OCI-LY3 (cell line): ENCODE results near the gene TDRD7.

Source experiments
- H2AFZ ChIP-seq: fragments of 200-600, 300-600 bp; shearing (Covaris generic); 2 replicates; pipeline ENCODE4 v1.6.0; 2014; ENCODE audit warnings: antibody characterized with exemption, low read depth, low read length
- H3K27ac ChIP-seq: fragments of 200-600, 300-600 bp; sonication (generic); 2 replicates; pipeline ENCODE4 v1.5.1; 2014; ENCODE audit warnings: mild to moderate bottlenecking, low read length, moderate library complexity, mixed read lengths
- H3K27me3 ChIP-seq: fragments of 200-600, 300-600 bp; sonication (generic); 2 replicates; pipeline ENCODE4 v1.6.1; 2014; ENCODE audit warnings: low read depth, low read length, mixed read lengths
- H3K36me3 ChIP-seq: fragments of 200-600, 300-600 bp; sonication (generic); replicated peaks from 2 replicates; pipeline ENCODE3; 2014; ENCODE audit warnings: low read depth, low read length, mixed read lengths
- H3K4me1 ChIP-seq: fragments of 300-600, 200-600 bp; sonication (generic); 2 replicates; pipeline ENCODE4 v1.6.1; 2014; ENCODE audit warnings: low read length, mixed read lengths
- H3K4me2 ChIP-seq: fragments of 200-600, 300-600 bp; sonication (generic); 2 replicates; pipeline ENCODE4 v1.6.1; 2014; ENCODE audit warnings: low read length, mixed read lengths
- H3K4me3 ChIP-seq: fragments of 300-600, 200-600 bp; sonication (generic); 2 replicates; pipeline ENCODE4 v1.5.1; 2014; ENCODE audit warnings: antibody characterized with exemption, mild to moderate bottlenecking, low read length, moderate library complexity
- H3K79me2 ChIP-seq: fragments of 300-600, 200-600 bp; shearing (Covaris generic); 2 replicates; pipeline ENCODE4 v1.6.1; 2014; ENCODE audit warnings: mild to moderate bottlenecking, low read length, mixed read lengths
- H3K9ac ChIP-seq: fragments of 300-600, 200-600 bp; shearing (Covaris generic); 2 replicates; pipeline ENCODE4 v1.6.0; 2014; ENCODE audit warnings: mild to moderate bottlenecking, low read length, moderate library complexity
- H3K9me3 ChIP-seq: fragments of 200-600, 300-600 bp; shearing (Covaris generic); 2 replicates; pipeline ENCODE4 v1.6.1; 2014; ENCODE audit warnings: low read length, mixed read lengths; ENCODE audit not compliant: insufficient read depth
- H4K20me1 ChIP-seq: fragments of 200-600, 300-600 bp; sonication (generic); 2 replicates; pipeline ENCODE4 v1.6.1; 2016; ENCODE audit warnings: low read length, mixed read lengths; ENCODE audit not compliant: insufficient read depth
- EZH2phosphoT487 ChIP-seq: fragments of 200-600 bp; shearing (Covaris generic); IDR thresholded peaks from 2 replicates; pipeline ENCODE4 v1.6.1; 2018; ENCODE audit warnings: antibody characterized with exemption, mixed run types, low read depth
- TF ChIP-seq, protein P1 (sequence below): fragments of 200-600, 300-600 bp; sonication (generic); IDR thresholded peaks from 2 replicates; pipeline ENCODE4 v1.5.1; 2014; ENCODE audit warnings: antibody characterized with exemption, low read length, low read depth

The TDRD7 gene

DNA sequence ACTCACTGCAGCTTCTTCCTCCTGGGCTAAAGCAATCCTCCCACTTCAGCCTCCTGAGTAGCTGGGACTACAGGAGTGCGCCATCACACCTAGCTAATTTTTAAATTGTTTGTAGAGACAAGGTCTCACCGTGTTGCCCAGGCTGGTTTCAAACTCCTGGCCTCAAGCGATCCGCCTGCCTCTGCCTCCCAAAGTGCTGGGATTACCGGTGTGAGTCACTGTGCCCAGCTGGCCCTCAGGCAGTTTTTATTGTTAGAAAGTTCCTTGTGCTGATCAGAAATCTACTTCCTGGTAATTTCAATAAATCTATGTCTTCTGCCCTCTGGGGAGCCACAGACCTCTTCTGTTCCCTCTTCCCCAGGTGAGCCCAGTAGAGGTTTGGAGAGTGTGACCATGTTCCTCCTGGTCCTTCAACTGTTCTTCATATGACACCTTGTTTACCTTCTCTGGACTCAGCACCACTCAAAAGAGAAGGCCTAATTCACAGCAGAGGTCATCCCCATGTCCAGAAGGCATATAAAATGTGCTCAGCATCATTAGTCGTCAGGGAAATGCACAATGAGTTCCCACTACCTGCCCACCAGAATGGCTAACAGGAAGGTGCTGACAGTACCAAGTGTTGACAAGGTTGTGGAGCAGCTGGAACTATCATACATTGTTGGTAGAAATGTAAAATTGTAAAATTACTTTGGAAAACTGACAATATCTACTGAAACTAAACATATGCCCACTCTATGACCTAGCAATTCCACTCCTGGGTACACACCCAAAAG lies 99.9 kb downstream of the TDRD7 start:
- H3K36me3 ChIP-seq: no peaks in the 10 kb centered on the region
- no peaks in the 10 kb centered on the region for H3K4me1 ChIP-seq
- H2AFZ ChIP-seq: no peak overlapping the region
- no peak overlapping the region for H3K27ac ChIP-seq
- TF ChIP-seq EZH2phosphoT487: no peak
- TF ChIP-seq, protein P1, sequence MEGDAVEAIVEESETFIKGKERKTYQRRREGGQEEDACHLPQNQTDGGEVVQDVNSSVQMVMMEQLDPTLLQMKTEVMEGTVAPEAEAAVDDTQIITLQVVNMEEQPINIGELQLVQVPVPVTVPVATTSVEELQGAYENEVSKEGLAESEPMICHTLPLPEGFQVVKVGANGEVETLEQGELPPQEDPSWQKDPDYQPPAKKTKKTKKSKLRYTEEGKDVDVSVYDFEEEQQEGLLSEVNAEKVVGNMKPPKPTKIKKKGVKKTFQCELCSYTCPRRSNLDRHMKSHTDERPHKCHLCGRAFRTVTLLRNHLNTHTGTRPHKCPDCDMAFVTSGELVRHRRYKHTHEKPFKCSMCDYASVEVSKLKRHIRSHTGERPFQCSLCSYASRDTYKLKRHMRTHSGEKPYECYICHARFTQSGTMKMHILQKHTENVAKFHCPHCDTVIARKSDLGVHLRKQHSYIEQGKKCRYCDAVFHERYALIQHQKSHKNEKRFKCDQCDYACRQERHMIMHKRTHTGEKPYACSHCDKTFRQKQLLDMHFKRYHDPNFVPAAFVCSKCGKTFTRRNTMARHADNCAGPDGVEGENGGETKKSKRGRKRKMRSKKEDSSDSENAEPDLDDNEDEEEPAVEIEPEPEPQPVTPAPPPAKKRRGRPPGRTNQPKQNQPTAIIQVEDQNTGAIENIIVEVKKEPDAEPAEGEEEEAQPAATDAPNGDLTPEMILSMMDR: no peak
- H3K9ac ChIP-seq: no peak overlapping the region
- H4K20me1 ChIP-seq: no peaks in the 10 kb centered on the region
- no peaks in the 10 kb centered on the region for H3K79me2 ChIP-seq
- no peaks in the 10 kb centered on the region for H3K9me3 ChIP-seq
- H3K4me3 ChIP-seq: no peak overlapping the region
- H3K4me2 ChIP-seq: no peak overlapping the region
- H3K27me3 ChIP-seq: peaks cover 8% of the 10 kb centered on the region; the same call in 1 of the 2 replicates

GRCh38 chr9:97512966-97513560 lies 101.2 kb downstream of the TDRD7 start:
- no peak overlapping the region for H2AFZ ChIP-seq
- TF ChIP-seq, protein P1: no peak
- TF ChIP-seq EZH2phosphoT487: no peak
- H3K4me1 ChIP-seq: peaks cover 2% of the 10 kb centered on the region
- H3K4me2 ChIP-seq: no peak overlapping the region
- H3K36me3 ChIP-seq: no peaks in the 10 kb centered on the region
- no peaks in the 10 kb centered on the region for H3K79me2 ChIP-seq
- no peak overlapping the region for H3K27ac ChIP-seq
- no peaks in the 10 kb centered on the region for H4K20me1 ChIP-seq
- no peak overlapping the region for H3K9ac ChIP-seq
- 0 out of 2 replicates have a peak, but pooled peaks cover 2% of the 10 kb centered on the region for H3K27me3 ChIP-seq
- no peak overlapping the region for H3K4me3 ChIP-seq
- no peaks in the 10 kb centered on the region for H3K9me3 ChIP-seq

- Histone ChIP-seq H3K4me3 (no peak overlapping the region), H2AFZ (no peak overlapping the region), H4K20me1 (no peaks in the 10 kb centered on the region), H3K9me3 (no peaks in the 10 kb centered on the region), H3K27me3 (no peaks in the 10 kb centered on the region), H3K4me2 (no peak overlapping the region), H3K79me2 (no peaks in the 10 kb centered on the region), H3K27ac (no peak overlapping the region), H3K36me3 (no peaks in the 10 kb centered on the region), H3K4me1 (peaks cover 8% of the 10 kb centered on the region), H3K9ac (no peak overlapping the region)
- TF ChIP-seq, protein P1: no peak
- TF ChIP-seq EZH2phosphoT487: no peak
These were observed 102.6 kb downstream of the TDRD7 start for GRCh38 chr9:97514531-97514930.

DNA sequence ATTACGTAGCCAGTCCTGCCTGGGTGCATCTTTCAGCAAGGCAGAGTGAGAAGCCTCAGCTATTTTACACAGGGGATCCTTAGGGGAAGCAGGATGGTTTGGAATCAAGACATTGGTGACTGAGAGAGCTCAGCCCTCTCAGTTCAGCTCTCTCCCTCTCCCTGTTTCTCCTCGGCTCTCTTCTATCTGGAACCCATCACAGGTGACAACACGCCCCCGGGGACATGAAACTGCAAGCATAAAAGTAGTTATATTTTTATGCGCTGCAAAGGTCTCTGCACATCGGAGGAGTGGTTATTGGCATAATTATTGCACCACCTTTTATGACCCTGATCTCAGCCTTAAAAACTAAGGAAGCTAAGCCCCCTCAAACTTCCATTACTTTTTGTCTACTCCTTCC lies 103.8 kb downstream of the TDRD7 start:
- H4K20me1 ChIP-seq: no peaks in the 10 kb centered on the region
- no peaks in the 10 kb centered on the region for H3K36me3 ChIP-seq
- TF ChIP-seq EZH2phosphoT487: no peak
- TF ChIP-seq, protein P1: no peak

More for the DNA sequence above, 103.8 kb downstream of the TDRD7 start:
- no peaks in the 10 kb centered on the region for H3K79me2 ChIP-seq
- H3K27me3 ChIP-seq: no peaks in the 10 kb centered on the region
- no peaks in the 10 kb centered on the region for H3K9me3 ChIP-seq
- H3K4me1 ChIP-seq: peaks cover 8% of the 10 kb centered on the region
- no peak overlapping the region for H3K9ac ChIP-seq
- H3K4me3 ChIP-seq: no peak overlapping the region
- no peak overlapping the region; the same call in 1 of the 2 replicates for H2AFZ ChIP-seq
- no peak overlapping the region for H3K4me2 ChIP-seq
- no peak overlapping the region for H3K27ac ChIP-seq
